Left forelimb (tissue), 1 donor: ENCODE measurements around the gene PAK4.

Experiments
- DNase-seq: peaks from one replicate; pipeline ENCODE4 v3.0.0-alpha.2; 2018; ENCODE audit warnings: low spot score

PAK4 gene

DNA sequence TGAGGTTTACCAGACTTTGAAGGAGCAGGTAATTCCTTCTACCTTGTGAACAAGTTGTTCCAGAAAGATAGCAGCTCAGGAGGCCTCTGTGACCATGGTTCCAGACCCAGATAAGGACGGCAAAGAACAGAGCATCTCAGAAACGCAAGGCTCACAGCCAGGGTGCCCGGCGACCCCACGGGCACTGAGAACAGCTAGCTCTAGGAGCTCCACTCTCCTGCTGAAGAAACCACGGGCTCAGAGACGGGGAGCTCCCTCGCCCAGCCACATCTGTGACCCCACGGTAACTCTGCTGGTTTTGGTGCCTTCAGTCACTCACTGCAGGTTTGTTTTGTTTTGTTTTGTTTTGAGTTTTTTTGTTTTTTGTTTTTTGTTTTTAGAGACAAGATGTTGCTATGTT lies 55.2 kb downstream of the PAK4 start:
- no peak for DNase-seq

DNA sequence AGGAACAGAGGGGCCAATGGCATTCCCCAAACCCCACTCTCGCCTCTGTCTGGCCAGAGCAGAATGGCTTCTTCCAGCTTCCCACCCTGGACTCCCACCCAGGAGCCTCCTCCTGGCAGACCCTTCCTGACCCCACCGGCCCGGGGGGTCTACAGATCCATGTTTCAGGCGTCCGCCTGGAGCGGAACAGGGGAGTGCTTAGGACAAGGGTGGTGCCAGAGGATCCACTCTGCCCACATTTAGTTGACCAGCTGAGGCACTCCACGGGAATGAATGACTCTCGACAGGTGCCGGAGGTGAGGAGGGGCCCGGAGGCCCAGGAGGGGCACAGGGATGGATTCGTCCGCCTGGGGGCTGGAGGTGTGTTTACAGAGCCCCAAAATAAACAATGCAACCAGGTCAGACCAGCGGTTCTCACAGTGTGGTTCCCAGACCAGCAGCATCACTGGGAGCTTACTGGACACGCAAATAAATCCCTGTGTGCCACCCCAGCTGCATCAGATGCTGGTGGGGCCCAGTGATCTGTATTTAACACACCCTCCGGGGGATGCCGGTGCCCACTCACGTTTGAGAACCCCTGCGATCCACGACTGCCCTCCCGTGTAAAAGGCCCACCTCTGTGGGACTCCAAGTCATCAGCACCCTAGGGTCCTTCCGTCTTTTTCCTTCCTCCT lies 56.1 kb downstream of the PAK4 start:
- no peak for DNase-seq

DNA sequence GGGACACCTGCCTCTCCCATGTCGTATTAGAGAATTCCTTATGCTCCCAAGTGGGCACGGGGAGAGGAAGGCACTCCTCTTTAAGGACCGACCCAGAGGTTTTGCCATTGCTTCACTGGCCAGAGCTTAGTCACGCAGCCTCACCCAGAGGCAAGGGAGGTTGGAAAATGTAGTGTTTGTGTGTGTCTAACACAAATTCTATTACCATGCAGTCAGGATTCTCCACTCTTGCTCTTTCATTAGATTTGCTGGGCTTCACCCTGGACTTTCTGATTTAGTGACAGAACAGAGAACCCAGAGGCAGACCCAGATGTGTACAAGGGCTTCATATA lies 56.6 kb downstream of the PAK4 start:
- no peak for DNase-seq

- DNase-seq, result no peak
Measured at GRCh38 chr19:39183104-39183503, 57.5 kb downstream of the PAK4 start.

DNA sequence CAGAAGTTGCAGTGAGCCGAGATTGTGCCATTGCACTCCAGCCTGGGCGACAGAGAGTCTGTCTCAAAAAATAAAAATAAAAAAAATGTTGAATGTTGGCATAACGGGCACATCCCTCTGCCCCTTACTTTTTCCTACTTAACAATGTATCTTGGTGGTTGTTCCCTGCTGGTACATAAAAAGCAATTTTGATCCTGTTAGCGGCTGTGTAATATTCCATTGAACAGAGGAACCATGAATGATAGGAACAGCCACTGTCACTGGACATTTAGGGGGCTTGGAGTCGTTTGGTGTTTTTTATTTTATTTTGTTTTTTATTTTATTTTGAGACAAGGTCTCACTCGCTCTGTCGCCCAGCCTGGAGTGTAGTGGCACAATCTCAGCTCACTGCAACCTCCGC lies 60.8 kb downstream of the PAK4 start:
- no peak for DNase-seq

DNA sequence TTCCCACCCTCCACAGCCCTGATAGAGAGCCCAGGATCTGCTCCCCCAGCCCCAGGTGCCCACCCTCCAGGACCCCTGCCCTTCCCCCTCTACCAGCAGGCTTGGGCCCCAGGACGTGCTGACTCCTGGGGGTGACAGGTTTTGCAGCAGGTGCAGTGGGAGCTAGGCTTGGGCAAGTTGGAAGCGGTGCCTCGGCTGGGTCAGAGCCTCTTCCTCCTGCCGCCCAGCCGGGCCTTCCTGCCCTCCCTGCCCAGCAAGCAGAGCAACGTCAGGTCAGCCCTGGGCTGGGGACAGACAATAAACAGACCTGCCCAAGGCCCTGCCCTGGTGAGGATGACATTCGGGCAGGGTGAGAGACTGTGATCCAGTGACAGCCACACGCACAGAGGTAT lies 62.0 kb downstream of the PAK4 start:
- DNase-seq, result no peak

- no peak for DNase-seq
Measured at GRCh38 chr19:39188960-39189359, 63.4 kb downstream of the PAK4 start.

- no peak for DNase-seq
Measured at GRCh38 chr19:39190768-39191167, 65.2 kb downstream of the PAK4 start.

DNA sequence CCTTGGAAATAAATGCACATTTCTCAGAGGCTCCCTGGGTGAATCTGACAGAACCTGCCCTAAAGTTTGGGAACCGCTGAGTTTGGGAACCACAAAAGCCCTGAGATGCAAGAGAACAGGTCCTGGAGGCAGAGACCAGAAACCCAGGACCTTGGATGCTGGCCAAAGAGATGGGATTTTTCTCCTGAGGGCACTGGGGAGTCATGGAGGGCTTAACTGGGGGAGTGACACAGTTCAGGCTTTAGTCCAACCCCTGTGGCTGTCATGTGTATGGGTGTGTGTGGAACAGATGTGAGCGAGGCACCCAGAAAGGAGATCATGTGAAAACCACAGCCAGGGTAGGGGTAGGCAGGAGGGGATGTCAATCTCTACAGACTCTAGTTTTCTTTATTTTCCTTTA lies 67.3 kb downstream of the PAK4 start:
- no peak for DNase-seq

GRCh38 chr19:39193803-39194202 lies 68.2 kb downstream of the PAK4 start:
- no peak for DNase-seq

DNA sequence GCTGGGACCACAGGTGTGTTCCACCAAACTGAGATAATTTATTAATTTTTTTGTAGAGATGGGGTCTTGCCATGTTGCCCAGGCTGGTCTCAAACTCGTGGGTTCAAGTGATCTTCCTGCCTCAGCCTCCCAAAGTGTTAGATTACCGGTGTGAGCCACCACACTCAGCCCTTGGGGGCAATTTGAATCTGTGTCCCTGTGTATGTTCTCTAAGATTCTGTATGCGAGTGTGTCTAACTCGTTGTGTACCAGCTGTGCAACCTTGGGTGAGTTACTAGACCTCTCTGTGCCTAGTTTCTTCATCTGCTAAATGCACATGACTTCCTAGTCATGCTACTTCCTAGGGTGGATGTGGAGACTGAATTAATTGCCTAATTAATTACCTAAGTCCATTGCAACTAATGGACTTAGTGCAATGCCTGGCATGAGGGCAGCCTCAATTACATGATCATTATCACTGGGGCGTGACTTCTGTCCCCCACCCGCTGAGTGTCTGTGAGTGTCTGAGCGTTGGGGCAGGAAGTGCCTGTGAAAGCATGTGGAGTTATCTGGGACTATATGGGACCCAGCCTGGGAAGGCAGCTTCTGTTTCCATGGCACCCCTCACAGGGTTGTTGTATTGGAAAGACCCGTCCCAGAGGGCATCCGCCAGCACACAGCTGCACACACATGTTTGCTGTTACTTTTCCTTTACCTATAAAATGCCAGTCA lies 69.4 kb downstream of the PAK4 start:
- no peak for DNase-seq

- no peak for DNase-seq
Measured at GRCh38 chr19:39195755-39196154, 70.2 kb downstream of the PAK4 start.

DNA sequence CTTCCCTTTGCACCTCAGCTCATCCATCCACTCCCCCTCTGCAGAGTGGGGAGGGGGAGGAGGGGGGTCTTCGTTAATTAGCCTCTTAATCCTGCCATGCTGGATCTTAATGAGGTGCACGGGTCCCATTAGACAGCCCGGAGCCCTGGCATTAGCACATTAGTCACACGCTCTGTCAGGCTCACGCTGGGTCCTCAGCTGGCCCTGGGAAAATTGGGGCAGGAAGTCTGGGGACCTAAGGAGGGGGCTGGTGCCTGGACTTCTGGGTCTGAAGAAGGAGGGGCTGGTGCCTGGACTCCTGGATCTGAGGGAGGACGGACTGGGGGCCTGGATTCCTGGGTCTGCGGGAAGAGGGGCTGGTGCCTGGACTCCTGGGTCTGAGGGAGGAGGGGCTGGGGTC lies 70.7 kb downstream of the PAK4 start:
- DNase-seq, result no peak

DNA sequence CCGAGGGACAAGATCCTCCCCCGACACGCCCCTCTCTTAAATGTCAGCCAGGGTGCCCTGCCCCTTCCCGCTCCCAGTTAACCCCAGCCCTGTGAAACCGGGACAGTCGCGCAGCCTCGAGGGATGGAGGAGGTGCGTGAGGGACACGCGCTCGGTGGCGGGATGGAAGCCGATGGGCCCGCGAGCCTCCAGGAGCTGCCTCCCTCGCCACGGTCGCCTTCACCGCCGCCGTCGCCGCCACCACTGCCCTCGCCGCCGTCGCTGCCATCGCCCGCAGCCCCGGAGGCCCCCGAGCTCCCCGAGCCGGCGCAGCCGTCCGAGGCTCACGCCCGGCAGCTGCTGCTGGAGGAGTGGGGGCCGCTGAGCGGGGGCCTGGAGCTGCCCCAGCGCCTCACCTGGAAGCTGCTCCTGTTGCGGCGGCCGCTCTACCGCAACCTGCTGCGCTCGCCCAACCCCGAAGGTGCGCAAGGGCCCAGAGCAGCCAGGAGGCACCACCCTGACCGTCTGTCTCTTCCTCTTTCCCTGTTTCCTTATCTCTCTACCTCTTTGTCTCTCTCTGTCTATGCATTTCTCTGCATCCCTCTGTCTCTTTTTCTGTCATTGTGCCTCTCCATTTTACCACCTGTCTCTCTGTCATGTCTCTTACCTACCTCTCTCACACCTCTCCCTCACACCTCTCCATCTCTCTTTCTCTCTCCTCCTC lies 71.4 kb downstream of the PAK4 start, which contains the start of gene NCCRP1:
Gene NCCRP1 (plus strand): TSS at position 105 of the 703 bp plus-strand sequence. CDS start 19 bp downstream, at position 124.
- DNase-seq, result no peak

- DNase-seq, result no peak
Measured at GRCh38 chr19:39197808-39198207, 72.2 kb downstream of the PAK4 start.

DNA sequence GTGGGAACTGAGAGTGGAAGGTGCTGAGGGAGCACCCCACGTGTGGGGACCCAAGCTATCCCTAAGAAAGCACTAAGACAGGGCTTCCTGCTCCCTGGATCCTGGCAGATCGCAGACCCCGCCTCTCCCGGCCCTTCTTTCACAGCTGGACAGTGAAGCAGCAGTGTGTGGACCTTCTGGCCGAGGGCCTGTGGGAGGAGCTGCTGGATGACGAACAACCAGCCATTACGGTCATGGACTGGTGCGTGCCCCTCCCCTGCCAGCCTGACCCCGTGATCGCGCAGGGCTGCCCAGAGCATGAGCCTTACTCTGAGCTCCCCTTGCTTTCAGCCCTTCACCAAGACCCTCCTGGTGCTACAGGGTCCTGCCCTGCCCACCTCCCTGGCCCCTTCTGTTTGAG lies 73.4 kb downstream of the PAK4 start:
- DNase-seq, result no peak

- no peak for DNase-seq
Measured at GRCh38 chr19:39200066-39200802, 74.6 kb downstream of the PAK4 start.

- no peak for DNase-seq
Measured at GRCh38 chr19:39200803-39201115, 75.2 kb downstream of the PAK4 start.

GRCh38 chr19:39202998-39203355 lies 77.4 kb downstream of the PAK4 start:
- no peak for DNase-seq

GRCh38 chr19:39203372-39204341 lies 78.1 kb downstream of the PAK4 start, which contains the start of gene SYCN:
SYCN (minus strand) TSS chr19:39204263; CDS start chr19:39204254, 9 bp downstream.
- DNase-seq, result no peak

GRCh38 chr19:39205449-39205764 lies 79.8 kb downstream of the PAK4 start:
- no peak for DNase-seq

DNA sequence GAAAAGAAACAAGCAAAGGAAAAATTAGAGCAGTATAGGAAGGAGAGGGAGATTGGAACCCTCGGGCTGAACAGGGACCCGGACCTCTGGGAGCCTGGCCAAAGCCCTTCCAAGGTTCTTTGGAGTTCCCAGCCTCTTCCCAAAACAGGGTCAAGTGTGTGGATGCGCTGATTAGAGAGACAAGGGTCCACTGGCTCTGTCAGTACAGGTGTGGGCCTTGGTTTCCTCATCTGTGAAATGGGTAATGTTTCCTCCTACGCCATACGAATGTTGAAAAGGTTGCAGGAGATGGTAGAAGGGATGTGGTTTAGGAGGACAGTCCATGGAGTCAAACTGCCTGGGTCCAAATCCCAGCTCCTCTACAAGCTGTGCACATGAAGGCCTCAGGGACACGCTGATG lies 80.5 kb downstream of the PAK4 start:
- no peak for DNase-seq
